ENCODE measurements around the gene OPCML. TPM values are rescaled to one million over a fixed set of nuclear protein-coding genes. Genes with fewer than 3 reads are reported as not detected.

OPCML gene
- total RNA-seq, 1 experiment from 2014 or later, result 0.02 TPM

GRCh38 chr11:133134314-133135173, 397.8 kb downstream of the OPCML start:
- DNase-seq (ENCODE audit: low read depth), result peak; percentile 34

GRCh38 chr11:133133606-133134005, 398.7 kb downstream of the OPCML start:
- DNase-seq (ENCODE audit: low read depth), result no peak

GRCh38 chr11:133133050-133133449, 399.3 kb downstream of the OPCML start:
- no peak for DNase-seq (ENCODE audit: low read depth)

GRCh38 chr11:133127741-133128140, 404.6 kb downstream of the OPCML start:
- DNase-seq (ENCODE audit: low read depth), result no peak

GRCh38 chr11:133123796-133124195, 408.5 kb downstream of the OPCML start:
- no peak for DNase-seq (ENCODE audit: low read depth)

- DNase-seq (ENCODE audit: low read depth), result no peak
Measured at GRCh38 chr11:133123366-133123765, 408.9 kb downstream of the OPCML start.

- DNase-seq (ENCODE audit: low read depth), result no peak
Measured at GRCh38 chr11:133122256-133122655, 410.0 kb downstream of the OPCML start.

- DNase-seq (ENCODE audit: low read depth), result no peak
Measured at GRCh38 chr11:133118563-133119268, 413.6 kb downstream of the OPCML start.

GRCh38 chr11:133115099-133115498, 417.2 kb downstream of the OPCML start:
- no peak for DNase-seq (ENCODE audit: low read depth)

- no peak for DNase-seq (ENCODE audit: low read depth)
Measured at GRCh38 chr11:133107763-133108162, 424.5 kb downstream of the OPCML start.

GRCh38 chr11:133107136-133107535, 425.2 kb downstream of the OPCML start:
- no peak for DNase-seq (ENCODE audit: low read depth)

- DNase-seq (ENCODE audit: low read depth), result no peak
Measured at GRCh38 chr11:133106417-133106816, 425.9 kb downstream of the OPCML start.

- DNase-seq (ENCODE audit: low read depth), result no peak
Measured at GRCh38 chr11:133104009-133104744, 428.1 kb downstream of the OPCML start.

- DNase-seq (ENCODE audit: low read depth), result no peak
Measured at GRCh38 chr11:133096981-133097380, 435.3 kb downstream of the OPCML start.

- no peak for DNase-seq (ENCODE audit: low read depth)
Measured at GRCh38 chr11:133086518-133086917, 445.8 kb downstream of the OPCML start.

GRCh38 chr11:133082841-133083488, 449.3 kb downstream of the OPCML start:
- DNase-seq (ENCODE audit: low read depth), result no peak

GRCh38 chr11:133082453-133082781, 449.9 kb downstream of the OPCML start:
- DNase-seq (ENCODE audit: low read depth), result no peak

- DNase-seq (ENCODE audit: low read depth), result no peak
Measured at GRCh38 chr11:133081730-133082452, 450.4 kb downstream of the OPCML start.

- no peak for DNase-seq (ENCODE audit: low read depth)
Measured at GRCh38 chr11:133081020-133081419, 451.3 kb downstream of the OPCML start.

- DNase-seq (ENCODE audit: low read depth), result peak; percentile 38
Measured at GRCh38 chr11:133078591-133079404, 453.5 kb downstream of the OPCML start.

All from M059J (cell line).